GM19463 (cell line): ENCODE data around the gene SLIT3.

ENCODE experiments used
- ATAC-seq: cut with Tn5 transposase; IDR thresholded peaks from one replicate; pipeline ENCODE4 v1.9.1; 2021; ENCODE audit warnings: mild to moderate bottlenecking, moderate library complexity; ENCODE audit not compliant: unreplicated experiment

The SLIT3 gene

GRCh38 chr5:169300468-169301385 lies at the start of gene SLIT3:
TSS of gene SLIT3 (minus strand) at chr5:169301139. CDS start at chr5:169300709, 430 bp downstream.
- no peak for ATAC-seq

GRCh38 chr5:169350016-169350415 lies 49.1 kb upstream of the SLIT3 start:
- peak; percentile 67 for ATAC-seq

DNA sequence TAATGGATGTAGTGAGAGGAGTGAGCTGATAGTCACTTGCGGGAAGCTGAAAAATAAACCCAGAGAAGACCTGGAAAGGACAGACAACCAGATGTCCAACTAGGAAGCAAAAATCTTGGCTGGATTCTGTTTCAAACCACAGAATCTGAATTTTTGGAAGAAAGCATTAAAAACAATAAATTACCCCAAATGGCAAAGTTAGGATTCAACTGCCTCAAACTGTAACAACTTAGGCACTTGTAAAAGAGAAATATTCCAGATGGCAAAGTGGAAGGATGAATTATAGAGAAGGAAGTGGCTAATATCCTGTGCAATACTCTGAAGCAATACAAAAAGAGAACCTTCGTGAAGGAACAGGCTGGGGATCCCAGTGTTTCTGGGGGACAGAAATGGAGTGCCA lies 46.8 kb upstream of the SLIT3 start:
- no peak for ATAC-seq

- ATAC-seq, result no peak
These were observed 43.7 kb upstream of the SLIT3 start for GRCh38 chr5:169344629-169345028.

DNA sequence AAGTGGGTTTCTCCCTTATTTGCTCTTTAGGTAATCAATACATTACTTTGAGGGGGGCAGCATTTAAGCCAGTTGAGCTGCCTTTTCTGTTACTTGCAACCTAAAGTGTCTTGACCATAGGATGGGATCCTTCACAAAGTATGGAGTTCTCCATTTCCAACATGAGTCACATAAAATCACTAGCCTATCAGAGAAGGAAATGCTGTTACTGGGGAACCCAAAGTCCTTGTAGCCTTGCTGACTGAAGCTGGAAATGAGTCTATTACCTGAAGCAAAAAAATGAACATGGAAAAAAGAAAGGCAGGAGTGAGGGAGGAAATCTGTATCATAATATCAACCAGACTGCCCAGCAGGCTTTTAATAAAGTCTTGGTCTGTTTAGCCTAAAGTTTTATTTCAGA lies 42.8 kb upstream of the SLIT3 start:
- ATAC-seq, result no peak

GRCh38 chr5:169341556-169341955 lies 40.6 kb upstream of the SLIT3 start:
- no peak for ATAC-seq

DNA sequence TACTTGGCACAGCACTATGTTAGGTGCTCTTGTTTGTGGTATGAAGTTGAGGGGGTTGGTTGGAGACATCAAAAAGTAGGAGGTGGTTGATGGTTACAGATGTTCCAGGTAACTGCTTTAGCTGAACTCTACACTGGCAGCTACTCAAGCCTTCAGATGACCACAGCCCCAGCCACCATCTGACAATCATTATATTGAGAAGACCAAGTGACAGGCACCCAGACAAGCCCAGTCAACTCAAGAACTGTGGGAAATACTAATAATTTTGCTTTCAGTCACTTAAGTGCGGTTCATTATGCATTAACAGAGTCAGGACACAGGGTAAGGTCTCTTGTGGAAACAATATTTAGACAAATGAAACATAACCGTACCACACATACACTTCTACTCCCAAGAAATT lies 38.9 kb upstream of the SLIT3 start:
- ATAC-seq, result peak; percentile 85

GRCh38 chr5:169336242-169336641 lies 35.3 kb upstream of the SLIT3 start:
- ATAC-seq, result no peak

DNA sequence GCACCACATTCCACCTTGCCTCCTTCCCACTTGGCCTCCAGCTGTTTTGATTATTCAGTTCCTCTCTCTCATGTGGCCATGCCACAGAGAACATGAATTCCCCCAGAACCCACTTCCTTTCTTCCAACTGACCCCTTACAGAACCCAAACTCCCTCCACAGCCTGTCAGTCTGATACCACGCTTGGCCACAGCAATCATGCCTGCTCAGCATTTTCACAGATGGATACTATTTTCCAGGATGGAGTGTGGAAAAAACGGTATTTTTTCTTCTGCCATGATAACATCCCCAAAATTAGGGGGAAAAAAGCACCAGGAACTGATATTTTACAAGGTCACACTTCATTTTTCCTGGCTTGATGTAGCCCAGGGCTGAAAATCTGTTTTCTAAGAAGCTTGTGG lies 34.9 kb upstream of the SLIT3 start:
- ATAC-seq, result no peak

DNA sequence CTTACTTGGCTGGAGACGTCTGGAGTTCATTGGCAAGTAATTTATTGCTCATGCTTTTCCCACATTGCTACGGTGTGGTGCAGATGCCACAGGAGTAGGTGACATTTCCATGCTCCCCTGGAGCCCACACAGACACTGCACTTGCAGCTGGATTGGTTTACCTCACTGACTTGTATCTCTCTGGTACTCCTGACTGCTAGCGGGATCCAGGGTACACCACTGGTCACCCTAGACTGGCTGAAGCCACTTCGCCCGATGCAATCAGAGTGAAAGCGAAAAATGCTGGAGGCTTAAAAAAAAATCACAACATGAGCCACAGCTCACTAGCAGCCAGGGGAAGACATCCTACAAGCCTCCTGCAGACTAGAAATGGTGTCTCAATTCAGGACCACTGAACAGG lies 32.6 kb upstream of the SLIT3 start:
- ATAC-seq, result peak; percentile 44

GRCh38 chr5:169331292-169331852 lies 30.4 kb upstream of the SLIT3 start:
- no peak for ATAC-seq

DNA sequence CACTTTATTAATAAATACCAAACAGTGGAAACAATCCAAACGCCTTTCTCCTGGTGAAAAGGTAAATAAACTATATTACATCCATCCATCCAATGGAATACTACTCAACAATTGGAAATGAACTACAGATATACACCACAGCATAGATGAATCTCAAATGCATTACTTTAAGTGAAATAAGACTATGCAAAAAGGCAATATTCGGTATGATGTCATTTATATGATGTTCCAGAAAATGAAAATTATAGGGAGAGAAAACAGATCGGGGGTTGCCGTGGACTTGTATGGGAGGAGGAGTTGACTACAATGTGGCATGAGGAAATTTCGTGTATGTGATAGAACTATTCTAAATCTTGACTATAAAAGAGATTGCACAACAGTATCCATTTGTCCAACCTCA lies 27.5 kb upstream of the SLIT3 start:
- ATAC-seq, result no peak

DNA sequence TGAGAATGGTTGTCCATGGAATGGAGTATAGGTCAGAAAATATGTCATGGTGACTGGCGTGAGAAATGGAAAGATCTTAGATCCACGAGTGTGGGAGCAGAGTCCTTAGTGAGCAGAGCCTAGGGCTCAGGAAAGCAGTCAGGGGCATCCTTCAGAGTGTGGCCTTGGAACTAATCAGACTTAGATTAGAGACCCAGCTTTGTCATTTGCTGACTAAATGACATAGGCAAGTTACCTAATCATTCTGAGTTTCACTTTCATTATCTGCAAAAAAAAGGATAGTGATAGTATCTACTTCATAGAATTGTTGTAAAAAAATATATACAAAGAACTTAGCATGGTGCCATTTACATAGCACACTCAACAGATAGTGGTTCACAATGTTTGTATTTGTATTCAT lies 24.3 kb upstream of the SLIT3 start:
- ATAC-seq, result no peak

DNA sequence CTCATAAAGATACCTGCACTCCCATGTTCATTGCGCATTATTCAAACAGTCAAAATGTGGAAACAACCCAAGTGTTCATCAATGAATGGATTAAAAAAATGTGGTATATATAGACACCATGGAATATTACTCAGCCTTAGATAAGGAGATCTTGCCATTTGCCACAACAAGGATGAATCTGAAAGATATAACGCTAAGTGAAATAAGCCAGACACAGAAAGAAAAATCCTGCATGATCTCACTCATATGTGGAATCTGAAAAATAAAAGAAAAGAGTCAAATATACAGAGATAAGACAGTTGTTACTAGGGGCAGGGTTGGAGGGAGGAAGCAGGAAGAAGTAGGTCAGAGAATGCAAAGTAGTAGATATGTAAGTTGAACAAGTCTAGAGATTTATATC lies 17.6 kb upstream of the SLIT3 start:
- no peak for ATAC-seq

DNA sequence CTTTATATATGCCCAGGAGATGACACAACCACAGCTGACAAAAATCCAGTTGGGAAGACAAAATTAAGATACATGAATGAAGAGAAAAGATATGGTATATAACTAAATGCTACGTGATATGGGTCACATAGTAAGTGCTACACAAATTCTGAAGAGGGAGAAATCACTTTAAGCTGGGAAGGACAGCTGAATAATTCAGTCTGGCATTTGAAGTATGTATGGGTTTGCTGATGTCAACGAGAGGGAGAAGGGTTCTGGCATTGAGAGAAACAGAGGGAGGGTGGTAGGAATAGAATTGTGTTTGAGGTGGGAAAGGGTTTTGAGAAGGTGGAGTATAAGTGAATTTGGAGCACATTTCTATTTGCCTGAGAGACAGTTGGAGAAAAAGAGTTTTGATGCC lies 6.7 kb upstream of the SLIT3 start:
- ATAC-seq, result no peak

DNA sequence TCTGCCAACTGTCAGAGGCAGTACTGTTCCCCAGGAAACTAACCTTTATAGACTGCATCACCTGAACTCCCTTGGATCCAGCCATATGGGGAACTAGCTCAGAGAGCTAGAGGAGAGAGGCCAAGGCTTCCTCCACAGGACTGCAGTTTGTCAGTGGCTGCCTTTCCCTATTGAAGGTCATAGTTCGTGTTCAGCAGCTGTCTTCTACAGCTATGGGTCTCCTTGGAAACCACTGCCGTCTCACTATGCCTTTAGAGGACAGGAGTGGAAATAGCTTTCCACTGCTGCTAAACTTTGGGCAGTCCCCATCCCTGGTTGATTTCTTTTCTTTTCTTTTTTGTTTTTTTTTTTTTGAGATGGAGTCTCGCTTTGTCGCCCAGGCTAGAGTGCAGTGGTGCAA lies 4.4 kb upstream of the SLIT3 start:
- no peak for ATAC-seq

GRCh38 chr5:169304175-169304574 lies 3.2 kb upstream of the SLIT3 start:
- no peak for ATAC-seq

- ATAC-seq, result no peak
These were observed 2.2 kb upstream of the SLIT3 start for GRCh38 chr5:169303119-169303515.

GRCh38 chr5:169302491-169303118 lies 1.7 kb upstream of the SLIT3 start:
- peak; percentile 80 for ATAC-seq

DNA sequence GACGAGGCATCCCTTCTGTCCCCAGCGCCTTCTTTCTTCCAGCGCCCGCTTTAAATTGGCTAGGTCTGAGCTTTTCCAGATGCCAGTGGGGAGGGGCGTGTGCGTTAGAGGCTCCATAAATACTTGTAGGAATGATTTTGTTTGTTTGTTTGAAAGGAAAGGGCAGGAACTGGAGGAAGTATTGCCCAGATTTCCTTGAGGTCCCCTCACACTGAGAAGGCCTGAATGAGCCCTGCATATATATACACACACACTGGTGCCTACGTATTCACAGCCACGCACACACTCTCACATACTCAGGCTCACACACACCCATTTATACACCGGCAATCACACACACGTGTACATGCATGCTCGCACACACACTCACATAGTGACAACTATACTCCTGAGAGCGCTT lies 1.0 kb upstream of the SLIT3 start:
- ATAC-seq, result no peak

GRCh38 chr5:169301386-169301934 lies 521 bp upstream of the SLIT3 start:
- ATAC-seq, result no peak
